ENCODE data around the gene IPO11.
"Not testable (repeated sequence)": the region's sequence is repeated elsewhere in the genome, so short reads cannot be mapped to it uniquely, and the experiment has no call there.

Gene IPO11

DNA sequence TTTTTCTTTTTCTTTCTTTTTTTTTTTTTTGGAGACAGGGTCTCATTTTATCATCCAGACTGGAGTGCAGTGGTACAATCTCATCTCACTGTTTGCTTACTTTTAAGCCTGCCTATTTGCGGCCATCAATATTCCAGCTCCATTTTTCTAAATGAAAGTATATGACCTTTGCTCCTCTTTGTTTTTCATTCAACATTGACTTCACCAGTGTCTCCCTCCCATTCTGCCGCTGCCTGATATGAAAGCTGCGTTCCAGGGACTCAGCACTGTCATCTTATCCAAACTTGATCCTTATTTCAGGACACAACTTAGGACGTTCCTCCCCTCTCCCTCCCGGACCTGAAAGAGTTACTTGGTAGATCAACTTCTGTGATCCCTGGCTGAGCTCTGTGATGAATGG is 239.7 kb downstream of the IPO11 start:
- no peak for FAIRE-seq

GRCh38 chr5:62653001-62653863 is 240.7 kb downstream of the IPO11 start:
- no peak for FAIRE-seq

DNA sequence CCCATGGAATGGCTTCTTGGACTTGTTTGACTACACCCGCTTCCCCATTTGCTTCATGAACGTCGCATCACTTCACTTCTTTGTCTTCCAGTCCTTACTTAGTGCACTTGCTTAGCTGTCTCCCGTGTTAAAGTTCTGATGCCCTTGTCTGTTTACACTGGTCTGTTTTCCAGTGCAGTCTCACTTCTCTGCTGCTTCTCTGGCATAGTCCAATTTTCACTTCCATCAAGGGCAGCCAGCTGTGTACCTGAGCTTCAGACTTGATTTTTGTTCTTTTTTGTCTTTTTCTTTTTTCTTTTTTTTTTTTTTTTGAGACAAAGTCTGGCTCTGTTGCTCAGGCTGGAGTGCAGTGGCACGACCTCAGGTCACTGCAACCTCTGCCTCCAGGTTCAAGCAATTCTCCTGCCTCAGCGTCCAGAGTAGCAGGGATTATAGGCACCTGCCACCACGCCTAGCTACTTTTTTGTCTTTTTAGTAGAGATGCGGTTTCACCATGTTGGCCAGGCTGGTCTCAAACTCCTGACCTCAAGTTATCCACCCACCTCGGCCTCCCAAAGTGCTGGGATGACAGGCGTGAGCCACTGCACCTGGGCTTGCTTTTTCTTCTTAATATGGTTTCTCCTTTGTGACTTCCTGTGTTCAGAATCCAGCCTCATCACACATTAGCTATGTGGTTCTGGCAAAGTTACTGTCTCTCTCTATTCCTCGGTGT is 241.5 kb downstream of the IPO11 start:
- no peak for FAIRE-seq

- FAIRE-seq = not testable (repeated sequence)
These were observed 245.2 kb downstream of the IPO11 start for GRCh38 chr5:62657772-62658171.

GRCh38 chr5:62661126-62661525 is 248.6 kb downstream of the IPO11 start:
- FAIRE-seq = no peak

- no peak for FAIRE-seq
These were observed 250.0 kb downstream of the IPO11 start for GRCh38 chr5:62662521-62662920.

DNA sequence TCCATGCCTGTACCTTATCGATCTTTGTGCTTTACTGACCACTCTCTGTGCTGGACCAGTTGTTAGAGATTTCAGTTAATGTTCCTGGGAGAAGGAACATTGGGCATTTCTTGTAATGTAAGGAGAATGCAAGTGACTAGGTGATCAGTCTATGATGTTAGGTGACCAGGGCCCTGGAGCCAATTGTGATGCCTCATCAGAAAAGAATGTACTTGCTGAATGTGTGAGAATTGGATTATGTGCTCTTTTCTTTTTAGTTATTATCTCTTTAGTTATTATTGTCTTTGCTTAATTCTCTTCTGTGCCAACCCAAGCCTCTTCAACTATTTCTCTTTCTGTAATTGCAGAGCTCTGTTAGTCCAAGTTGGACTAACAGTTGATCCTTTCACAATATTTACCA is 258.9 kb downstream of the IPO11 start:
- no peak for FAIRE-seq

DNA sequence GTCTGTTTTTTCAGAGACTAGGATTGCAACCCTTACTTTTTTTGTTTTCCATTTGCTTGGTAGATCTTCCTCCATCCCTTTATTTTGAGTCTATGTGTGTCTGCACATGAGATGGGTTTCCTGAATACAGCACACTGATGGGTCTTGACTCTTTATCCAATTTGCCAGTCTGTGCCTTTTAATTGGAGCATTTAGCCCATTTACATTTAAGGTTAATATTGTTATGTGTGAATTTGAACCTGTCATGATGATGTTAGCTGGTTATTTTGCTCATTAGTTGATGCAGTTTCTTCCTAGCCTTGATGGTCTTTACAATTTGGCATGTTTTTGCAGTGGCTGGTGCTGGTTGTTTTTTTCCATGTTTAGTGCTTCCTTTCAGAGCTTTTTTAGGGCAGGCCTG is 264.0 kb downstream of the IPO11 start:
- not testable (repeated sequence) for FAIRE-seq

All from islet of Langerhans (tissue), 1 donor.